IPS DF 19.7 (cell line): ENCODE data around the gene MSH2.
"Not testable (repeated sequence)": the region's sequence is repeated elsewhere in the genome, so short reads cannot be mapped to it uniquely, and the experiment has no call there.

ENCODE experiments used
- DNase-seq: peaks from one replicate; pipeline ENCODE4 v3.0.0-alpha.2; 2013; ENCODE audit warnings: low read depth, low spot score

Gene MSH2

DNA sequence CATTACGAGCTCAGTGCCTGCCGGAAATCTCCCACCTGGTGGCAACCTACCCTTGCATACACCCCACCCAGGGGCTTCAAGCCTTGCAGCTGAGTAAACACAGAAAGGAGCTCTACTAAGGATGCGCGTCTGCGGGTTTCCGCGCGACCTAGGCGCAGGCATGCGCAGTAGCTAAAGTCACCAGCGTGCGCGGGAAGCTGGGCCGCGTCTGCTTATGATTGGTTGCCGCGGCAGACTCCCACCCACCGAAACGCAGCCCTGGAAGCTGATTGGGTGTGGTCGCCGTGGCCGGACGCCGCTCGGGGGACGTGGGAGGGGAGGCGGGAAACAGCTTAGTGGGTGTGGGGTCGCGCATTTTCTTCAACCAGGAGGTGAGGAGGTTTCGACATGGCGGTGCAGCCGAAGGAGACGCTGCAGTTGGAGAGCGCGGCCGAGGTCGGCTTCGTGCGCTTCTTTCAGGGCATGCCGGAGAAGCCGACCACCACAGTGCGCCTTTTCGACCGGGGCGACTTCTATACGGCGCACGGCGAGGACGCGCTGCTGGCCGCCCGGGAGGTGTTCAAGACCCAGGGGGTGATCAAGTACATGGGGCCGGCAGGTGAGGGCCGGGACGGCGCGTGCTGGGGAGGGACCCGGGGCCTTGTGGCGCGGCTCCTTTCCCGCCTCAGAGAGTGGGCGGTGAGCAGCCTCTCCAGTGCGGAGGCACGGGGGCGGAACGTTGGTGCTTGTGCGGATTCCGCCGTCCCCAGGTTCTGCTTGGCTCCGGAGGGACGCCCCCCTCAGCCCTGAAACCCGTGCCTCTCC is at the start of gene MSH2:
MSH2 (plus strand) TSS at position 352 of the 804 bp plus-strand sequence; CDS start at position 388, 36 bp downstream.
- peak; percentile 99 for DNase-seq

DNA sequence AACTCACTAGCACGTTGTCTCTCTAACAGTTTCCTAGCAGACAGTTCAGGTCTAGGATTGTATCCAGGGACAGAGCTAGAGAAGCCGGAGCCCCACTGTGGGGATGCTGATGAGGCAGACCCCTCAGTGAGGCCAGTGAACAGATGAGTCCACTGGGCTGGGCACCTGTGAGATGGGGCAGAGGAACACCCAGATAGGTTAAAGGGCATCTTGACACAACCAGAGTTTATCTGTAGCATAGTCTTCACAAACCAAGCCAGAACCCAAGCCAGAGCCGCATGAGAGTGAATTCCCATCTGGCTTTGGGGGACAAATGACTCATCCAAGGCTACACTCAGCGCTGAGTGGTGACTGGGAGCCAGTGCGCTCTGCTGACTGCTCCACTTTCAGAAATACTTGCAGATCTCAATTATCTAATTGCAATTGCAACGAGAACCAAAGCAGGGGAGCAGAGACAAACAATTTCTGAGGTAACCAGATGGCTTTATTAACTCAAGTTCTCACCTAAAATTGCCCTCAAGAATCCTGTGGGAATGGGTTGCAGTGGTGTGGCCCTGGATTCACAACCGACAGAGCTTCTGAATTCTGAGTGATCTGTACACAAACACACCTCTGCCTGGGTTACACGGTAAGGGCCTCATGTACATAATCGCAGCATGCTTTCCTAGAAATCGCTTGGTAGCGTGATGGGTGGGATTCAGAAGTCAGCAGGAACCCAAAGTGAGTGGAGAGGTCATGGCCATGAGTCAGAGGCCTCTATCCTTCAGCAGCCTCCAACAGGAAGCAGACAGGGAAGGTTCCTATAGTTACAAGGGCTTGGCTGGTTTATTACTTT is 48.7 kb upstream of the MSH2 start:
- DNase-seq = no peak

DNA sequence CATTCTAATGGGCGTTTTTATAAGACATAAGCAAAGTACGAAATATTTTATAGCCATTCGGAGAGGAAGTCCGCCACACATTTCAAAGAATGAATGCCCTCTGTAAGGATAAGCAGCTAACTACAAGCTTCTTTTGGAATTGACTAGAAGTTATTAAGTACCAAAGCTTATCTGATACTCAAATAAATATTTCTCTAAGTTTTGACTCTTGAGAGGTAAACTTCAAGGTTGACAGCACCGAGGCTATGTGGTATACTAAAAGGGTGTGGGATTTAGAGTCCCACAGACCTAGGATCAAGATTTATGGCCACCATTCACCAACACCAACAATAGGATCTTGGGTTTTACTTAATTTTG is 48.1 kb upstream of the MSH2 start:
- no peak for DNase-seq

DNA sequence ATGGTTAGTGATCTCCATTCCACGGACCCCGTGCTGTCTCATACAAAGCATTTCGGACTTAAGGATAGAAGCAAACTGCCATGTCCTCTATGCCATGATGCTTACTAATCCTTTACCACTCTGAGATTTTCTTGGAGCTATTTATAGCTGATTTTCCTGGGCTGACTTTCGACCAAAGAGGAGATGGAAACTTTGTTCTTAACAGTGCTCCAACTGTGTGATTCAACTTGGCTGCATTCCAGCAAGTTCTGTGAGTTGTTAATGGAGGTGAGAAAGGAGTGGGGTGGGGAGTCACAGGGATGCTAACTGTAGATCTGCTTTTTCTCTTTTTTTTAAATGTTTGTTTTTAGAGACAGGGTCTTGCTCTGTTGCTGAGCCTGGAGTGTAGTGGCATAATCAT is 45.5 kb upstream of the MSH2 start:
- no peak for DNase-seq

DNA sequence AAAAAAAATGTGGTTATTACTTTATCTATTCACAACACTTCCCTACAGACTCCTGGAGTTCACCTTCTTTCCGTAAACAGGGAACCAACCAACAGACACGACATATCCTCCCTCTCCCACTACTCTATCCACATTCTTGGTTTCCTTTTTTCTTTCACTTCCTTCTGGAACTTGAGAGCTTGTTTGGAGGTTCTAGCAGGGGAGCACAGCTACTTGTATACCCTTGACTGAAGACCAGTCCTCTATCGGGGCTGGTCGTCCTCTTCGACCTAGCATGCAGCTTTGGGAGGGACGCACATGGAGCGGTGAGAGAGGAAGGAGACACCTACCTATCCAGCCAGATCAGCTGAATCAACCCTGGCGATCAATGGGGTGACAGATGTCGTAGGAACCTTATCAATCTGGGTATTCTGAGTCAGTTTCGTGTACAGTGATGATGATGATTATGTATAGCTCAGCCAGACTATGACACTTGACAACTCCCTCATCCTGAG is 43.5 kb upstream of the MSH2 start:
- no peak for DNase-seq

DNA sequence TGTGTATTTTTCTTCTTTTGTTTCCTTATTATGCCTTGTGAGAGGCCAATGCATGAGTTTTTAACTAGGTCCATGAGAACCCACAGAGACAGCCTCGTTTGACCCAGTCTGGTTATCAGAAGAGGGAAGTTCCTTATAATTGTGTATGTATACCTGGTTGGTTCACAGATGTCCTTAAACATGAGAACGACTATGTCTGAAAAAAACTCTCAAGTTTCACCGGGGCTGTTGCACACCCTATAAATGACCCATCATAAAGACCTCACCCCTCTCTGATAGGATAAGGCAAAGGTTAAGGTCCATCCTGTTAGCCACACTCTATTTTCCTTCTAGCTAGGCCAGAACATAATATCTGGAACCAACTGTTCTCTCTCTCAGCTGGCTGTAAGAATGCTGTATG is 42.7 kb upstream of the MSH2 start:
- no peak for DNase-seq

DNA sequence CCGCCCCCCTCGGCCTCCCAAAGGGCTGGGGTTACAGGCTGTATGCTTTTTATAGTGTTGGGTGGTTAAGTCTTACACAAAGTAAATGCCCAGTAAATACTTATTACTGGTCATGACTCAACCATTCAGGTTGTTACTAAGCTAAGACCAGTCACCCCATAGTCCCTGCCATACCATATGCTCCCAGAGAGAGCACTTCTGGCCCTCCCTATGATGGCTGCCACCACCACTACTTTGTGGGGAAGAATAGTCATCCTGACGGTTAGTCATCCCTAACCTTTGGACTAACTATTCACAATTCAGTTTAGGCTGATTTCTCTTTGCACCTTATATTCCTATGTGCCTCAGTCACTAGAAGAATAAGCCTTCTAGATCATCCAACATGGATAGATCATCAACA is 42.0 kb upstream of the MSH2 start:
- DNase-seq = no peak

DNA sequence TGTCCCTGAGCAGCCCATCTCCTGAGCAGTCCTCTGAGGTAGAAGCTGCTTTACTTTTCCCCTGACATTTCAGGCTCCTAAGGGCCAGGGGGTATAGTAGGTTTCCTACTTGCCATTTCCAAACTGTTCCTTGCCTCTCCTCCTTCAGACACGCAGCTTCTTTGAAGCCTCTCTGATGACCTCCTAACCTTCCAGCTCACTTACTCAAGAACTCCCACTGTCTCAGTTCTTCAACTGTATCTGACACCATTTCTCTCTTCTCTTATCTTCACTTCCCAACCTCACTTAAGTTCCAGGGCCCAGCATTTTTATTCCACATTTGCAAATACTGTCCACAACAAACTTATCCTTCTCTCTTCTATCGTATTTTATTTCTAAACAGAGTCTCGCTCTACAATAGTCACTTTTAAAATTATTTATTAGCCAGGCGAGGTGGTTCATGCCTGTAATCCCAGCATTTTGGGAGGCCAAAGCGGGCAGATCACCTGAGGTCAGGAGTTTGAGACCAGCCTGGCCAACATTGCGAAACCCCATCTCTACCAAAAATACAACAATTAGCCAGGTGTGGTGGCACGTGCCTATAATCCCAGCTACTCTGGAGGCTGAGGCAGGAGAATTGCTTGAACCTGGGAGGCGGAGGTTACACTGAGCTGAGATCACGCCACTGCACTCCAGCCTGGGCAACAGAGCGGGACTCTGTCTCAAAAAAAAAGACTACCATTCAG is 41.3 kb upstream of the MSH2 start:
- DNase-seq = not testable (repeated sequence)

DNA sequence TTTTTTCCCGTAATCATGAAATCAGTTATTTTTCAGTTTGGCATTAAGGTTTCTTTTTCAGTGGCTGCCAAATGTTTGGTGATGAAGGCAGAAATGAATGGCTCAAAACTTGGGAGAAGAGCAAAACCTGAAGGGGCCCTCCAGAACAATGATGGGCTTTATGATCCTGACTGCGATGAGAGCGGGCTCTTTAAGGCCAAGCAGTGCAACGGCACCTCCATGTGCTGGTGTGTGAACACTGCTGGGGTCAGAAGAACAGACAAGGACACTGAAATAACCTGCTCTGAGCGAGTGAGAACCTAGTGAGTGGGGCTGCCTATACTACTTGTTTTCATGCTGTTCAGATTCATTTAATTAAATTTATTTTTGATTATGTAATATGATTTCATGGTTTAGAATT is 29.2 kb upstream of the MSH2 start:
- no peak for DNase-seq

DNA sequence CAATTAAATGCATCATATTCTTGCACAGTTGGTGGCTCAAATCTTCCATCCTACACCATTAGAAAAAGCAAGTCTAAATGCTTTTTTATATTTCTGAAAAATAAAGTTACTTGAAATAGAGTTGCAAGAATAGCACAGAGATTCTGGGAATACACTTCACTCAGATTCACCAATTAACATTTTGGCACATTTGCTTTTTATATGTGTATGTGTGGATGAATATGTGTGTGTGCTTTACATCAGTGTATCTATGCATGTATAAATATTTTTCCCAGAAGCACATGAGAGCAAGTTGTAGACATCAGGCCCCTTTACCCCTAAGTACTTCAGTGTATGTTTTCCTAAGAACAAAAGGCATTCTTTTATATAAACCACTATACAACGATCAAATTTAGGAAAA is 27.6 kb upstream of the MSH2 start:
- DNase-seq = no peak

DNA sequence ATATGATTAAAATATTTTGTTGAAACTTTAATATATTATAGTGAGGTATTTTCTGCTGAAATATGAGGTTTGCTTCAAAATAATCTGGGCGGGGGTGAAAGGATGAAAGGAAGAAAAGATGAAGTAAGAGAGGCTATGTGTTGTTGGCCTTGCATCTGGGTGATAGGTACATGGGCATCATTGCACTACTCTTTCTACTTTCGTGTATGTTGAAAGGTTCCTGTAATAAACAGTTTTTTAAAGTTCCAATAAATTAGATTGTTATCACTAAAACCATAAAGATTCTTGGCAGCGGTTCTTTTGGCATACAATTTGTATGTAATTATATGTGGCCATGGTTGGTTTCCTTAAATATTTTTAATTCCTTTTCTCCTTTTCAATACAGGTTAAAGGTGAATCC is 23.6 kb upstream of the MSH2 start:
- no peak for DNase-seq

DNA sequence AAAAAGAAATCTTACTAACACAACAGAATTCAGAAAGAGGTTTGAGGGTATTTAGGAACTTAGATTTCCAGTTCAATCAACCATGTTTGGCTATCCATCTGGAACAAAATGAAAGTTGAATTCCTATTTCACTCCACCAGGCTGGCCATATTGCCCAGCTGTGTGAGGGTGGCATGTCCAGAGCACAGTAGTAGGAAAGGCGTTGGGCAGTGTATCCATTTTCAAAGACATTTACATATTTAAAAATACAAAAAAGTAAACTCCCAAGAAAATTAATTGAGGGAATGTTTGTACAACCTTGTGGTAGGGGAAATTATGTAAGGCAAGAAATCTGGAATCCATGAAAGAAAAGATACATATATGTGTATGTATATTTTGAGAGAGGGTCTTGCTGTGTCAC is 21.5 kb upstream of the MSH2 start:
- no peak for DNase-seq

DNA sequence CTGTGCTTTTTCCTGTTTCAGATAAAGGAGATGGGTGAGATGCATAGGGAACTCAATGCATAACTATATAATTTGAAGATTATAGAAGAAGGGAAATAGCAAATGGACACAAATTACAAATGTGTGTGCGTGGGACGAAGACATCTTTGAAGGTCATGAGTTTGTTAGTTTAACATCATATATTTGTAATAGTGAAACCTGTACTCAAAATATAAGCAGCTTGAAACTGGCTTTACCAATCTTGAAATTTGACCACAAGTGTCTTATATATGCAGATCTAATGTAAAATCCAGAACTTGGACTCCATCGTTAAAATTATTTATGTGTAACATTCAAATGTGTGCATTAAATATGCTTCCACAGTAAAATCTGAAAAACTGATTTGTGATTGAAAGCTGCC is 16.4 kb upstream of the MSH2 start:
- DNase-seq = no peak

DNA sequence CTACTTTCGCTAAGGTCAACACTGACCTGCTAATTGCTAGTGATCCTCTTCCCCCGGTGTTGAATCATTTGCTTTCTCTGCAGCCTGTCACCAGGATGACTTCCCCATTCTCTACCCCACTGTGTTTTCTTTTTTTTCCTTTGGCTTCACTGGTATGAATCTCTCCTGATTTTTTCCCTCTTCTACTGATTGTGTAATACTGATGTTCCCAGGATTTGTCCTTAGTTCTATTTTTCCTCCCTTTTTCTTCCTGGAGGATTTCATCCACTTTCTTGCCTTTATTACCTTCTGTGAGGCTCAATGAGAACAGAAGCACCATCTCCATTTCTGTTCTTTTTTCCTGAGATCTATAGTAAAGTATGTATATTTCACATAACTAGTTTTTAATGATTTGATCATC is 14.1 kb upstream of the MSH2 start:
- DNase-seq = no peak

DNA sequence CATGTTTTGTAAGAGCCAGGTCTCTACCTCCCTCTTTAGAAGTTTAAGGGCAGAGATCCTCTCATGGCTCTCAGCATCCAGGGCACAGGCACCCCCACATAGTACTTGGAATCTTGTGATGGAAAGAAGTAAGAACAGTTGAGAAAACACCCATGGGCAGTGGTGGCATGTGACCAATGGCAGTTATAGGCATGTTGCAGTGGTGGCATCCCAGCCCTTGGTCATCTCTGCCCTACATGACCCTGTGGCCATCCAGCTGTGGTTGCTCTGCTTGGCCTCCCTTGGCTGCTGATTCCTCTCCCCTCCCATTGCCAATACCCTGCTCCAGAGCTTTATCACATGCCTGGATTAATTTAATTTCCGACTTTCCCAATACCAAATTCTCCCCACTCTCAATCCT is 13.3 kb upstream of the MSH2 start:
- DNase-seq = no peak

DNA sequence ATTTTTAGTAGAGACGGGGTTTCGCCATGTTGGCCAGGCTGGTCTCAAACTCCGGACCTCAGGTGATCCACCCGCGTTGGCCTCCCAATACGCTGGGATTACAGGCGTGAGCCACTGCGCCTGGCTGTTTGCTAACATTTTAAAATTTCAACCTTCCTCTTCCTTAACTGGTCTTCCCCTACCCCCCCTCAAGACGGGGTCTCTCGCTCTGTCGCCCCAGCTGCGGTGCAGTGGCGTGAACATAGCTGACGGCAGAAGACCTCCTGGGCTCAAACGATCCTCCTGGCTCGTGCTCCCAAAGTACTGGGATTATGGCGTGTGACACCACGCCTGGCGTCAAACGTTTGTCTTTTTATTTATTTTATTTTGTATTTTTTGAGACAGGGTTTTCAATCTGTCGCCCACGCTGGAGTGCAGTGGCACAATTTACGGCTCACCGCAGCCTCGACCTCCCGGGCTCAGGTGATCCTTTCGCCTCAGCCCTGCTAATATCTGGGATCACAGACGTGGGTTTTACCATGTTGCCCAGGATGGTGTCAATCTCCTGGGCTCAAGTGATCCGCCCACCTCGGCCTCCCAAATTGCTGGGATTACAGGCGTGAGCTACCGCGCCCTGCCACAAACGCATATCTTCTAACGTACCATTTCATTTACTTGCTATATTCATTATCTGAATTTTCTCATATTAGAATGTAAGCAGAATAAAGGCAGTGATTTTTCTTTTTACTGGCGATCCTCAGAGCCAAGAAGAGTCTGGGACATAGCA is 984 bp upstream of the MSH2 start:
- no peak for DNase-seq

DNA sequence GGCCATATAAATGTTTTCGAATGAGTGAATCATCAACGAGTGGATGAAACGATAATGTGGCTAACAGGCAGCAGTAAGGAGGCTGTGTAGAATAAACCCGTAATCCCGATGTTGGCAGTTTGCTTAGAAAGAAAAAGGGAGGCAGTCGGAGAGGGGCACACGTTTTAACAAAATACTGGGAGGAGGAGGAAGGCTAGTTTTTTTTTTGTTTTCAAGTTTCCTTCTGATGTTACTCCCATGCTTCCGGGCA is 476 bp upstream of the MSH2 start:
- no peak for DNase-seq

DNA sequence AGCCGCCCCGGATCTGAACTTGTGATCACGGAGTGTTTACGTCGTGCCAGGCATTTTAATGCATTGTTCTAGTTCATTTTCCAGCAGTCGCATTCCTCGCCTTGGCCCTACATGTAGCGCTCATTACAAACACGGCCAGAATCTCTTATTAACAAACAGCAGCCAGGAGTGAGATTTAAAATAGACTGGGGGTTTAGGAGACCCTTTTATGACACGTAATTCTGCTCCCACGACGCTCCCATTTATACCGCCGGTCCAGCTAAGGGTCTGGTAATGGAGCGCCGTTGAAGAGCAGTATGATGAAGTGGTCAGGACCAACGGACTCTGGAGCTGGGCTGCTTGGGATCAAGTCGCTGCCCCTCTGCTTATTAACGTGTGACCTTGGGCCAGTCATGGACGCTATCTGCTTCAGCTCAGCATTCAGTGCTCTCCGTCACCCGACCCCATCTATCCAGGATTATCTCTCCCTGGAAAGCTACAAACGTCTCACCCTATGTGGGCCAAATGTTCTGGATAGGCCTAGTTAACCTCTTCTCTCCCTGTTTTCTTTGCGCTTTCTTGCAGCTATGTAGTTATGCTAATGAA is 745 bp downstream of the MSH2 start:
- no peak for DNase-seq

DNA sequence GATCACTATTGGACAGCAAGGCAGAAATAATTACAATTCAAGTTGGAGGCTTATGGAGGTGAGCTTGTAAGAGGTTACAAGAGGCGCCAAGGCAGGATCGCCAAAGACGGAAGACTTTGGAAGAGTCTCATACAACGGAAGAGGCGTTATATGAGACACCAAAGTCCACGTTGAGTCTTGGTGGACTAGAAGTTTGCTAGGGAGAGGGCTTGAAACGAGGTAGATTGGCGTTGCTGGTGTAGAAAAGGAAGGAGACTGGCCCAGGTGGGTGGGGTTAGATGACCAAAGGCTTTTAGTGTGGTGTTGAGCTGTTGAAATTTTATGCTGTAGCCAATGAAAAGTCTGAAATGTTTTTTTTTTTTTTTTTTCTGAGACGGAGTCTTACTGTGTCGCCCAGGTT is 1.4 kb downstream of the MSH2 start:
- no peak for DNase-seq

DNA sequence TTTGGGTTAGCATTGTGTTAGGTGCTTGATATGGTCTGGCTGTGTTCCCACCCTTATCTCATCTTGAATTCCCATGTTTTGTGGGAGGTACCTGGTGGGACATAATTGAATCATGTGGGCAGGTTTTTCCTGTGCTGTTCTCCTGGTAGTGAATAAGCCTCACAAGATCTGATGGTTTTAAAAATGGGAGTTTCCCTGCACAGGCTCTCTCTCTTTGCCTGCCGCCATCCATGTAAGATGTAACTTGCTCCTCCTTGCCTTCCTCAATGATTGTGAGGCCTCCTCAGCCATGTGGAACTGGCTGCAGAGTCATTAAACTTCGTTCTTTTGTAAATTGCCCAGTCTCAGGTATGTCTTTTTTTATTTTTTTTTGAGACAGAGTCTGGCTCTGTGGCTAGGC is 2.8 kb downstream of the MSH2 start:
- DNase-seq = no peak

DNA sequence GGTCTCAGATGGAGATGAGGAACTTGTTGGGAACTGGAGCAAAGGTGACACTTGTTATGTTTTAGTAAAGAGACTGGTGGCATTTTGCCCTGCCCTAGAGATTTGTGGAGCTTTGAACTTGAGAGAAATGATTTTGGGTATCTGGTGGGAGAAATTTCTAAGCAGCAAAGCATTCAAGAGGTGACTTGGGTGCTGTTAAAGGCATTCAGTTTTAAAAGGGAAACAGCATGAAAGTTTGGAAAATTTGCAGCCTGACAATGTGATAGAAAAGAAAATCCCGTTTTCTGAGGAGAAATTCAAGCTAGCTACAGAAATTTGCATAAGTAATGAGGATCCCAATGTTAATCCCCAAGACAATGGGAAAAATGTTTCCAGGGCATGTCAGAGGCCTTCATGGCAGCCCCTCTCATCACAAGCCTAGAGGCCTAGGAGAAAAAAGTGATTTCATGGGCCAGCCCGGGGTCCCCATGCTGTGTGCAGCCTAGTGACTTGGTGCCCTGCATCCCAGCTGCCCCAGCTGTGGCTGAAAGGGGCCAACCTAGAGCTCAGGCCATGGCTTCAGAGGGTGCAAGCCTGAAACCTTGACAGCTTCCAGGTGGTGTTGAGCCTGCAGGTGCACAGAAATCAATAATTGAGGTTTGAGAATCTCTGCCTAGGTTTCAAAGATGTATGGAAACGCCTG is 3.8 kb downstream of the MSH2 start:
- not testable (repeated sequence) for DNase-seq
